Prostate gland (tissue), 2 donors: ENCODE results near the gene SLC24A4. TPM values are rescaled to one million over a fixed set of nuclear protein-coding genes. Genes with fewer than 3 reads are reported as not detected.

Experiments
- DNase-seq: peaks from one replicate; pipeline ENCODE4 v3.0.0-alpha.2; 2019; ENCODE audit warnings: low spot score
- H3K27ac ChIP-seq, 2 donors: fragments of 200-600 bp; sonication (generic); 2 replicates each; pipeline ENCODE4 v1.5.1; 2017 to 2019
- H3K27me3 ChIP-seq: fragments of 200-600 bp; sonication (generic); replicated peaks from 2 replicates; pipeline ENCODE4 v1.5.1; 2019; ENCODE audit not compliant: insufficient read depth
- H3K36me3 ChIP-seq, 2 donors: fragments of 200-600 bp; sonication (generic); 1 replicate in 1 of 2; 2 replicates in 1 of 2; pipeline versions ENCODE4 v1.5.1 to v1.8.1; 2017 to 2019
- H3K4me1 ChIP-seq: fragments of 200-600 bp; sonication (generic); replicated peaks from 2 replicates; pipeline ENCODE4 v1.5.1; 2019
- H3K4me3 ChIP-seq, 2 donors: fragments of 200-600 bp; sonication (generic); 2 replicates each; pipeline ENCODE4 v1.5.1; 2017 to 2019
- H3K9me3 ChIP-seq: fragments of 200-600 bp; sonication (generic); 2 replicates; pipeline ENCODE4 v1.5.1; 2017
- CTCF ChIP-seq, 4 experiments: fragments of 200-600 bp in 2 of 4; fragments of 450-650 bp in 2 of 4; sonication (generic) in 2 of 4; IDR thresholded peaks; 1 replicate in 3 of 4; 2 replicates in 1 of 4; pipeline ENCODE4 v1.5.1; 2016 to 2019; ENCODE audit warnings: antibody characterized with exemption in 4 of 4, mild to moderate bottlenecking in 2 of 4, moderate library complexity in 2 of 4
- POLR2A ChIP-seq: fragments of 450-650 bp; IDR thresholded peaks from one replicate; pipeline ENCODE4 v1.6.1; 2016; ENCODE audit warnings: antibody characterized with exemption, mild to moderate bottlenecking
- POLR2AphosphoS5 ChIP-seq: sonication (generic); formaldehyde crosslinking; IDR thresholded peaks from one replicate; pipeline ENCODE4 v1.6.1; 2017; ENCODE audit warnings: antibody characterized with exemption
- WGBS: methylation state at CpG from one replicate; pipeline ENCODE4 v1.1.5; 2018; 5-methylcytosine and 5-hydroxymethylcytosine counted together
- intact Hi-C: fragments of 100-400 bp; cut with DNase I; formaldehyde crosslinking; loops from one replicate; pipeline ENCODE4 v1.14.2; 2022
- total RNA-seq, 2 donors: library from RNA; depleted of rRNA; stranded (reverse); fragments of >200 nt; gene quantifications; one replicate each; pipeline ENCODE4 v1.1.0, GENCODE V29; 2016

The SLC24A4 gene
- total RNA-seq, 2 donors from 2014 or later: 0.82 to 7.2 TPM

DNA sequence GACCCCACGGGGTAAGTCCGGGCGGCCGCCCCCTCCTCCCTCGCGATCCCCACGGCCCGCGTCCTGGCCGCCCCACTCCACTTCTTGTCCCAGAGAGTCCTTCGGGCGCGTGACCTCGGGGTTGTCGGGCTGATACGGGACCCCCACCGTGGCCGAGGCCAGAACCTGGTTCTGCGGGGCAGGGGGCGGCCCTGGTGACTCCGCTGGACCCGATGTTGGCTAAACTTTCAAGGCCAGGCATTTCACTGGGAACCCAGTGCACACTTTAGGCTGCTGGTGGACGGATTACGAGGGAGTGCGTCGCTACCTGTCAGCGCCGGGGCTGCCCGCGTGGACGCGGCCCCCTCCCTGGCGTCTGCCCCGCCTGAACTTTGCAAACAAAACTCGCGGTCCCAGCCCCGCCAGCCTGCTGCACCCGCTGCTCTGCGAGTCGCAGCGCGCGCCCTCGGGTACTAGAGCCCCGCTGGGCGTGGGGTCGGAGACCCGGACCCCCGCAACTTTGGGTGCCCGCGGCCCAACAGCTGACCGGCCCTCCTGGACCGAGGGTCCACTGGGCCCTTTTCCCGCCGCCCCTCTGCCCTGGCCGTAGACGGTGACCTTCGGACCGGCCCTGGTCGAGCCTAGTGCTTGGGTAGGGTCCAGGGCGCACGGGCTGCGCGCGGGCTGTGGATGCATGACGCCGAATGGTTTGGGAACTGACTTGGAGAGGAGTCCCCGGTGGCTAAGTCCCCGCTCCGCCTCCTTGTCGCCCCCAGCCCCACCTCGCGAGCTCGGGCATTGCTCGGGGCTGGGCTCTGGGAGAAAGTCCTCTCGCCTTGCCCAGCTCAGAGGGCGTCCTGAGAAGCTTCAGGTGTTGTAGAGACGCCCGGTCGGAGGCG, 191.2 kb downstream of the SLC24A4 start:
- Histone ChIP-seq H3K9me3 (no peaks in the 10 kb centered on the region), H3K36me3 (no peaks in the 10 kb centered on the region), H3K4me3 (peak overlapping the region; percentile 46 to 67), H3K27ac (peak overlapping the region; percentile 60 to 75), H3K4me1 (no peaks in the 10 kb centered on the region), H3K27me3 (no peaks in the 10 kb centered on the region)
- no peak for TF ChIP-seq POLR2A
- TF ChIP-seq CTCF (IDR thresholded peaks at IDR 0.05): no peak
- no peak for TF ChIP-seq POLR2AphosphoS5
- DNase-seq: no peak
- WGBS: 17% methylated on average over 51 of the region's 81 CpGs
- intact Hi-C loops: loop anchor here (10.0 kb wide), 1 partner anchor 171 kb away; no protein-coding TSS in a partner anchor

DNA sequence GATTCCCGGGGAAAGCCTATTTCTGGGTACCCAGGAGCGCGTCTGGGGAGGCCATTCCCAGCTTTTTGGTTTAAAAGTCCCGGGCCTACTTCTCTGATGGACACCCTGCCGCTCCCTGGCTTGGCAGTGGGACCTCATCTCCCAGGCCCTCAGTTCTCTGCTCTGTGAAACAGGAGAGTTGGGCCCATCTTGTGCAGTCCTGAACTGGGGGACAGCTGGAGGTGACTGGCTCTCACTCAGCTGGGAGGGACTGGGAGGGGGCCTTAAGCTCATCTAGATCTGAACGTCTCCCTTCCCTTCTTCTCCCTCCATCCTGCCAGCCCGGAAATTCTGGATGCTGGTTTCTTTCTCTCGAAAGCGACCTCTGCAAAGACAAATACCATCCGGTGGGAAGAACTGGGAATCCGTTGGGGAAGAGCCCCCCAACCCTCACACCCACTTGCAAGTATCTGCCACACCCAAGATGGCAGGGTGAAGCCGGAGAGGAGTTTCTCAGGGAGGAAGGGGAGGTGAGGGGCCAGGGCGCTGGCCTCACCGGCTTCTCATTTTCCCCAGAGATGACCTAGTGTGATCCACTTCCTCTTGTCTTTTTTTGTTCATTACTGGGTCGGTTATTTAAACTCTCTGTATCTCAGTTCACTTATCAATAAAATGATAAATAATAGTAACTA, 192.0 kb downstream of the SLC24A4 start:
- Histone ChIP-seq H3K4me3 (peak overlapping the region; percentile 46 to 67), H3K27ac (peak overlapping the region in 1 of 2 donors; percentile 60), H3K36me3 (no peaks in the 10 kb centered on the region), H3K4me1 (no peaks in the 10 kb centered on the region), H3K9me3 (no peaks in the 10 kb centered on the region), H3K27me3 (no peaks in the 10 kb centered on the region)
- DNase-seq: no peak
- intact Hi-C loops: loop anchor here (10.0 kb wide), 1 partner anchor 170 kb away; no protein-coding TSS in a partner anchor
- 62% methylated on average over 14 of the region's 15 CpGs for WGBS
- TF ChIP-seq POLR2A (no peak), POLR2AphosphoS5 (no peak), CTCF (IDR thresholded peaks at IDR 0.05) (no peak)

- no peaks in the 10 kb centered on the region for H3K9me3 ChIP-seq
- no peak overlapping the region for H3K27ac ChIP-seq
- intact Hi-C loops: loop anchor here (10.0 kb wide), 1 partner anchor 169 kb away; no protein-coding TSS in a partner anchor
- no peaks in the 10 kb centered on the region for H3K4me1 ChIP-seq
- TF ChIP-seq CTCF (IDR thresholded peaks at IDR 0.05): no peak
- TF ChIP-seq POLR2AphosphoS5: no peak
- no peak for TF ChIP-seq POLR2A
- WGBS: 93% methylated on average over 5 of the region's 5 CpGs
- no peaks in the 10 kb centered on the region for H3K36me3 ChIP-seq
- H3K4me3 ChIP-seq: no peak overlapping the region
- H3K27me3 ChIP-seq: no peaks in the 10 kb centered on the region
- DNase-seq: no peak
Measured at GRCh38 chr14:92515546-92516343, 192.8 kb downstream of the SLC24A4 start.

- no peak for DNase-seq
- WGBS: 100% methylated on average over 4 of the region's 4 CpGs
- H3K27ac ChIP-seq: no peak overlapping the region
- H3K4me3 ChIP-seq: no peak overlapping the region
- intact Hi-C loops: loop anchor here (10.0 kb wide), 1 partner anchor 168 kb away; no protein-coding TSS in a partner anchor
- H3K9me3 ChIP-seq: no peaks in the 10 kb centered on the region
- H3K36me3 ChIP-seq: no peaks in the 10 kb centered on the region
- no peaks in the 10 kb centered on the region for H3K27me3 ChIP-seq
- no peaks in the 10 kb centered on the region for H3K4me1 ChIP-seq
- TF ChIP-seq CTCF (IDR thresholded peaks at IDR 0.05): no peak
Measured at GRCh38 chr14:92516344-92516965, 193.5 kb downstream of the SLC24A4 start.
